ENCODE measurements around the gene KCND3.

GRCh38 chr1:111870181-111870580, 119.3 kb downstream of the KCND3 start:
- TF ChIP-seq POLR2AphosphoS5 (IDR thresholded peaks at IDR 0.05; ENCODE audit: low read depth, low read length) (no peak), POLR2A (IDR thresholded peaks at IDR 0.05; ENCODE audit: low read depth, low read length) (no peak)

Measured in GM12892 (cell line).